NCI-H2081 (cell line): Measurements from ENCODE around the gene ANK2.
A peak's percentile ranks its signal among the peaks of the same experiment; 100 is the strongest.

Source experiments
- DNase-seq, 2 experiments: peaks; one replicate each; lab custom pipeline; 2025; lab: John Stamatoyannopoulos, UW

ANK2 gene

DNA sequence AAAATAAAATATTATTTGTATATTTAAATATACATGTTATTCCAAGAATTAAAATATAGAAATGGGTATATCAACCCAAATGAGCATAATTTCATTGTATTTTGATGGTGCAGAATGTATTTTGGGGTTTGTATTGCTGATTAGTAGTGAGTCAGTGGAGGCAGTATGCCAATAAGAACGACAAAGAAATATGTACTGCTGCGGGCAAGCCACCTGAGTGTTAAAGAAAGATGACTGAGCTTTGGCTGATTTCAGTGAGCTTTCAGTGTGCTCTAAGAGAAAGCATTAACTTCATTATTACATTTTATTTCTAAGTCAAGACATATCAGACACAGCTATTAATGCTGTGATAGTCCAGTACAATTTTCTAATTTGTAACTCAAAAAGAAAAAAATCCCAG lies 297.8 kb downstream of the ANK2 start:
- DNase-seq: no peak

DNA sequence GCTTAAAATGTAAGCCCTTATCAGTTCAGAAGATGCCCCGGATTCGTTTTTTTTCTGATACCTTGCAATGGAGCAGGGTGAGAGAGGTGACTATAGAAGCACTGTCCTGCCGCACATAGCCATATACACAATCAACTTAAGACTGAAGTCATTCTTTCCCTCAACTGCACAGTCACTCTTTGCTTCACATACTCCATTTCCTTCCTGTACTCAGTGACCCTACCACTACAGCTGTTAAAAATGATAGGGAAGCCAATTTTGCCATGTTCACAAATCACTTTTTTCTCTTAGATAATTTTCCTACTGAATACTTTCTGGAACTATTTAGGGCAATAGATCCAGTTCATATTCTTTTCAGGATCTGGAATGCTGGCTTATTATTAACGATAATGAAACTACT lies 300.0 kb downstream of the ANK2 start:
- DNase-seq: no peak

DNA sequence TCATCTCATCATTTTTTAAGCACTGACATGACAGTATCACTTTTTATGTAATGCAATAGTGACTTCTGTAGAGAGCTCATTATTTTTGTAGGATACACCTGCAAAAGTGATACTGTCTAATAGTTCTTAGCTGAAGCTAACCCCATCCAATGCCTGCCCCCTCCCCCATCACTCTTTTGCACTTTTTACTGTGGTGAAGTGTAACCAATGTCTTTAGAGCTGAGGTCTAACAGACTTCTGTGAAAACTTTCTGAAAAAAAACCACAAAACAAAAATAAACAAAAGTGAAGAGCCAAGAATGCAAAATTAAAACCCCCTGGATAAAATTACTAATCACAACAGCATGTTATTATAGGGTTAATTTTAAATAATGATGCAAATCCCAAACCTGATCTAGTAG lies 301.1 kb downstream of the ANK2 start:
- DNase-seq: no peak

DNA sequence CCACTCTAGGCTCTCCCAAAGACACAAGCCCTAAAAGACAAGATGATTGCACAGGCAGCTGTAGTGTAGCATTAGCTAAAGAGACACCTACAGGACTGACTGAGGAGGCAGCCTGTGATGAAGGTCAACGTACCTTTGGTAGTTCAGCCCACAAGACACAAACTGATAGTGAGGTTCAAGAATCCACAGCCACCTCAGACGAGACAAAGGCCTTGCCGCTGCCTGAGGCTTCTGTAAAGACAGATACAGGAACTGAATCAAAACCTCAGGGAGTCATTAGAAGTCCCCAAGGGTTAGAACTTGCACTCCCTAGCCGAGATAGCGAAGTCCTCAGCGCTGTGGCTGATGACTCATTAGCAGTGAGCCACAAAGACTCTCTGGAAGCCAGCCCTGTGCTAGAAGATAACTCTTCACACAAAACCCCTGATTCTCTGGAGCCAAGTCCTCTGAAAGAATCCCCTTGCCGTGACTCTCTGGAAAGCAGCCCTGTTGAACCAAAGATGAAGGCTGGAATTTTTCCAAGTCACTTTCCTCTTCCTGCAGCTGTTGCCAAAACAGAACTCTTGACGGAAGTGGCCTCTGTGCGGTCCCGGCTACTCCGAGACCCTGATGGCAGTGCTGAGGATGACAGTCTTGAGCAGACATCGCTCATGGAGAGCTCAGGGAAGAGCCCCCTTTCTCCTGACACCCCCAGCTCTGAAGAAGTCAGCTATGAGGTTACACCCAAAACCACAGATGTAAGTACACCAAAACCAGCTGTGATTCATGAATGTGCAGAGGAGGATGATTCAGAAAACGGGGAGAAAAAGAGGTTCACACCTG lies 306.3 kb downstream of the ANK2 start:
- DNase-seq: no peak

GRCh38 chr4:113356453-113356852 lies 307.0 kb downstream of the ANK2 start:
- no peak for DNase-seq

DNA sequence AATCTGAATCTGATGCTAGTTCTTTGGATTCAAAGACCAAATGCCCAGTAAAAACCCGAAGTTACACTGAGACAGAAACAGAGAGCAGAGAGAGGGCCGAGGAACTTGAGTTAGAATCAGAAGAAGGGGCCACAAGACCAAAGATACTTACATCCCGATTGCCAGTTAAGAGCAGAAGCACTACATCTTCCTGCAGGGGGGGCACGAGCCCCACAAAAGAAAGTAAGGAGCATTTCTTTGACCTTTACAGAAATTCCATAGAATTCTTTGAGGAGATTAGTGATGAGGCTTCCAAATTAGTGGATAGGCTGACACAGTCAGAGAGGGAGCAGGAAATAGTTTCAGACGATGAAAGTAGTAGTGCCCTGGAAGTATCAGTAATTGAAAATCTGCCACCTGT lies 309.3 kb downstream of the ANK2 start:
- no peak for DNase-seq

DNA sequence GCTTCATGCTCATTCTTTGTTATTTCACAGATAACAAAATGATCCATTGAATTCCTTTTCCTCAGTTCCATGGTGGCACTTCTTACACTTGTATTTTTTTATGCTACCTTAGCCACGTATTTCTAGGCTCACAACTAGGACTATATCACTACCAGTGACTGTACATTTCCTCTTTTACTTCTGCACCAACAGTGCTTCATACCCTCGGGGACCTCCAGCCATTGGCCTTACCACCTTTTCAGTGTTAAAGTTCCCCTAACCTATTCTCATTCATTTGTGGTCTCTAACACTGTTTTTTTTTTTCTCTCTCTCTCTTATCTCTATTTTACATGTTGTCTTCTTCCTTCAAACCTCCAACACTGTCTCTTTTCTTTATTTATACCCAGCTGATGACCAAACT lies 315.9 kb downstream of the ANK2 start:
- no peak for DNase-seq

DNA sequence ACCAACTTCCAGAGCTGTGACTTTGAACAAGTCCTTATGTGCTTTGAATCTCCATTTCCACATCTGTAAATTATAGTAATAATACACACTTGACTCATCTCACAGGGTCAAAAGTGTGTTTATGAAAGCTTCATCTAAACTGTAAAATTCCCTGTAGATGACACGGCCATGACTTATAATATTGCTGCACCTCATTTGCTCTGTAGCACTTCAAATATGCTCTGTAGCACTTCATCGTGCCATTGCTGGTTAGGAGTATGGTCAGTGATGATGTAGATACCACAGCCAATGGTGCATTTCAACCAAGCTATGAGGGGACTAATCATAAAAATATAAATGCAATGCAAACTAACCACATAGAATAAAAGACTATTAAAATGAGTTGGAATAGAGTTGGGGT lies 318.6 kb downstream of the ANK2 start:
- no peak for DNase-seq

GRCh38 chr4:113371111-113371510 lies 321.7 kb downstream of the ANK2 start:
- DNase-seq: no peak

- DNase-seq: no peak
Measured at GRCh38 chr4:113375964-113376666, 326.7 kb downstream of the ANK2 start.

GRCh38 chr4:113378836-113379235 lies 329.4 kb downstream of the ANK2 start:
- DNase-seq: no peak

DNA sequence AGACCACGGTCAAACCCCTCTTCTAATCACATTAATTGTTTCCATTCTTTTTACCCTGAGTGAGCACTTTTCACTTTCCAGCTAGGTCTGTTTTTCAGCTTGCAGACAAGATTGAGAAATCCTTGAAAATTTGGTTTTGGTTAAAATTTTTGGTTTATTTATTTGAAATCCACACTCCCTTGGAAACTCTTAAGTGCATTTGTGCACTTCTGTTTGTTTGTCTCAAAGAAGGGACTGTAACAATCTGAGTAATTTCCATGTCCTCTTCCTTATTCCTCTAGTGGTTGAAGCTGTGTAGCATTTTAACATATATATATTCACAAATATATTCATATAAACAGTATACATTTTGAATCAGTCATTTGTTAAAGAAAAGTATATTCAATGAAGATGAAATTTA lies 333.3 kb downstream of the ANK2 start:
- DNase-seq: no peak

DNA sequence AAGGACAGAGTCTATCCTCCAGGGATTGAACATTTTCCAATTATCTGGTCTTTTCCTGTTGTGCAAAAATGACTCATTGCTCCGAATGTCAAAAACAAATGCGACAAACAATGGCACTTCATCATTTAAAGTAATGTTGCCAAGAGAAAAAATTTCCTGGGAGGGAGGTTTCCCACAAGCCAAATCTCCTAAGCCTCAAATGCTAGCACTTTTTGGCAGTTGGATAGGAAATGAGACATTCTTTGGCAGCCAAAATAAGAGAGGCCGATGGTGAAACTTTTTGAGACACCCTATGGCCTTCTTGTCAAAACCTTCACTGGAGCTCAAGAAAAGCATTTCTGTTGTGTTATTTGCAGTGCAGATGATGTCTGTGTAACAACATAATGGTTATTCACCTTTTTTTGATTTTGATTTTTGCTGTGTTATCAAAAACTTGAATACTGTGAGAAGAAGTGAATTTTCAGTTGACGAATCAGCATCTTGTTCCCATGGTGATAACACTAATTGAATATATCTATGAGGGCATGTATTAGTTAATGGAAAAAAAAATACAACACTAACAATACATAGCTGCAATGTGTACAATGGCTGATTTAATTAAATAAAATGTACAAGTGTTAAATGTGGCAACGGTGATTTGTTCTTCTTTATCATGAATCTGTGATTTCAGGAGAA lies 333.8 kb downstream of the ANK2 start:
- DNase-seq: no peak

GRCh38 chr4:113384600-113384999 lies 335.1 kb downstream of the ANK2 start:
- no peak for DNase-seq

- no peak for DNase-seq
Measured at GRCh38 chr4:113385281-113385899, 335.9 kb downstream of the ANK2 start.

- DNase-seq: no peak
Measured at GRCh38 chr4:113389160-113389559, 339.7 kb downstream of the ANK2 start.

DNA sequence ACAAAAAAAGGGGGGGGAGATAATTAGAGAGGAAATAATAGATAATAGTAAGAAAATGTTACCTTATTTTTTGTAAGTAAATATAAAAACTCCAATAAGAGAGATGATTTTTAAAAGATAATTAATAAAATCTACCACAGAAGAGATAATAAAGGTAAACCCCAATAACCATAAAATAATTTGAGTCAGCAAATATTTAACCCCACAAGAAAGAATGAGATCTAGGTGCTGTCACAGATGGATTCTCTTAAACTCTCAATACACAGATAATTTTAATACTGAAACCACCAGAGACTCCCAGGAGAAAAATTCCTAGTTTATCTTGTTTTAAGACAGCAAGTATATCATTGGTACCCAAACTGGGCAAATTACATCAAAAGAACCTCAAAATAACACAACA lies 341.4 kb downstream of the ANK2 start:
- no peak for DNase-seq

- DNase-seq: no peak
Measured at GRCh38 chr4:113394108-113394729, 344.8 kb downstream of the ANK2 start.

DNA sequence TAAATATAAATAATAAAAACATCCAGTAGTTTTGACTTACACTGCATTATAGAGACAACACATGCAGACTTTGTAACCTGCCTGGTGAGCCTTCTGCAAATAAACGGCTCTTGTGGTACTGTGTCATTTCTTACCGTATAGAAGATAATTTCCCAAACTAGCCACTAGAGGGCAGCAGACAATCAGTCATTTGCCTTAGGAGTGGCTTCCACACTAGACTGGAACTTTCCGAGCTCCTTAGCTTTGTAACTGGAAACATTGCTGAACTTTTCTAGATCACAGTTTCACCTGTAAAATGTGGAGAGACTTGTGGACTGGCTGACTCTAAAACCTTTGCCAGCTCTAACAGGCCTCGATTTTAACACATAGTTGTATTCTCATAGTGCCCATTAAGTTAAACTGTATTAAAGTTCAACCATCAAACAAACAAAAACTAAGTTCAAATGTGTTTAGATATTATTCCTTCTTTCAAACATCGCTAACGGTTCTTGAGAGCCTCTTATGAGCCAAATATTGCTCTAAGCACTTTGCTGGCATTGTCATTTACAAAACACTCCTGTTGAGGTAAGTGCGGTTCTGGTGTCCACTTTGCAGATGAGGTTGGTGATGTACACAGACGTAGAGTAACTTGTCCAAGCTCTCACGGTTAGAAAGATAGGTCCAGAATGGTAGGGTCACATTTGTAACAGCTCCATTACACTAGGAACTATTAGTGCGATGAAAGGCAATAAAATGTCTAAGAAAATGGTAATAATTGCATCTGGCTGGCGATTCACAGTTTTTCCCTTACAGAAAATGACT lies 345.5 kb downstream of the ANK2 start:
- peak; percentile 67 to 75 for DNase-seq

DNA sequence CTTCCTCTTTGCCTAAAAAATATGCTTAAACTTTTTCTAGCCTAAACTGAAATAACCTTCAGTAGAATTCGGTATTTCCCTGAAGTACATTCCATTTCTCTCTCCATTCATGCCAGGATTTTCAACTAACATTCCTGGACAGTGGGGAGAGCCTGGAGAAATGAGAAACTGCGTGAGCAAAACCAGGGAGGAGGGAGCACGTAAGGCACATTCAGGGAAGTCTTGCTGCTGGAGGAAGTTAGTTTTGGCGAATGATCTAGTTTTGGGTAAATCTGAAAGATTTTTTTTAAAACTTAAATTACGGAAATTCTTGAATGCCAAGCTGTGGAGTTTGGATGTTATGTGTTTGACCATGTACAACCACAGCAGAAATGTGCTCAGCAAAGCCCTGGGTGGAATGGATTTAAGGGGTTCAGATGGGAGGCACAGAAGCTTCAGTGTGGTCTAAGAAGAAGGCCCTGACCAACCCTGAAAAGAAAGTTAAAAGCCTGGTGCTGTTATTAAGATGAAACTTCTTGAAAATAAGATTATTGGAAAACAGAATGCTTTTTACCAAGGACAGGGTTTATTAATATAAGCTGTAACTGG lies 347.8 kb downstream of the ANK2 start:
- DNase-seq: no peak
